Measurements from ENCODE around the gene HNRNPA2B1. TPM values are rescaled to one million over a fixed set of nuclear protein-coding genes. Genes with fewer than 3 reads are reported as not detected.

HNRNPA2B1 gene
- total RNA-seq, 2 experiments from 2014 or later = 968 to 975 TPM

Other genes starting within 250 kb of the HNRNPA2B1 start
- 10 to 100 TPM; 35.2 to 35.3 TPM for gene NFE2L3, start 48.5 kb downstream of the HNRNPA2B1 start, total RNA-seq
- gene CBX3, start 999 bp upstream of the HNRNPA2B1 start, total RNA-seq = 100 to 1,000 TPM; 366 to 370 TPM
- gene SNX10, start 91.1 kb upstream of the HNRNPA2B1 start, total RNA-seq = 10 to 100 TPM; 31.6 to 33.0 TPM